OCI-LY1 (cell line): ENCODE data around the gene GABBR1.

Source experiments
- H2AFZ ChIP-seq: fragments of 200-600 bp; sonication (generic), shearing (Covaris generic); 2 replicates; pipeline ENCODE4 v1.6.0; 2014; ENCODE audit warnings: antibody characterized with exemption, mild to moderate bottlenecking, low read length
- H3F3A ChIP-seq: fragments of 200-600 bp; sonication (generic), shearing (Covaris generic); 2 replicates; pipeline ENCODE4 v1.6.0; 2014; ENCODE audit warnings: mild to moderate bottlenecking, antibody characterized with exemption, low read length, moderate library complexity; ENCODE audit not compliant: insufficient read depth
- H3K27ac ChIP-seq: fragments of 200-600 bp; sonication (generic); 2 replicates; pipeline ENCODE4 v1.5.1; 2014; ENCODE audit warnings: low read length, mixed run types, mild to moderate bottlenecking, low read depth; ENCODE audit not compliant: poor library complexity, severe bottlenecking
- H3K27me3 ChIP-seq: fragments of 200-600 bp; sonication (generic); 2 replicates; pipeline ENCODE4 v1.6.0; 2014; ENCODE audit warnings: antibody characterized with exemption, mild to moderate bottlenecking, low read length, moderate library complexity; ENCODE audit not compliant: insufficient read depth
- H3K36me3 ChIP-seq: fragments of 200-600 bp; sonication (generic); 2 replicates; pipeline ENCODE4 v1.6.1; 2014; ENCODE audit warnings: mild to moderate bottlenecking, antibody characterized with exemption, low read length, moderate library complexity, mixed read lengths; ENCODE audit not compliant: insufficient read depth
- H3K4me1 ChIP-seq: fragments of 200-600 bp; sonication (generic); 2 replicates; pipeline ENCODE4 v1.5.1; 2014; ENCODE audit warnings: mild to moderate bottlenecking, low read length, moderate library complexity; ENCODE audit not compliant: insufficient read depth, severe bottlenecking
- H3K4me2 ChIP-seq: fragments of 200-600 bp; sonication (generic), shearing (Covaris generic); 2 replicates; pipeline ENCODE4 v1.6.1; 2014; ENCODE audit warnings: low read length
- H3K4me3 ChIP-seq: fragments of 200-600 bp; sonication (generic); 2 replicates; pipeline ENCODE4 v1.5.1; 2014; ENCODE audit warnings: low read length, low read depth, mild to moderate bottlenecking, mixed read lengths; ENCODE audit not compliant: poor library complexity, severe bottlenecking
- H3K79me2 ChIP-seq: fragments of 200-600 bp; shearing (Covaris generic); 2 replicates; pipeline ENCODE4 v1.6.1; 2016; ENCODE audit warnings: mixed run types, low read length, mixed read lengths; ENCODE audit not compliant: insufficient read depth
- H3K9ac ChIP-seq: fragments of 200-600 bp; sonication (generic), shearing (Covaris generic); 2 replicates; pipeline ENCODE4 v1.6.1; 2014; ENCODE audit warnings: mild to moderate bottlenecking, low read length, mixed read lengths
- H3K9me2 ChIP-seq: fragments of 200-600 bp; sonication (generic), shearing (Covaris generic); 2 replicates; pipeline ENCODE4 v1.6.1; 2014; ENCODE audit warnings: low read depth, mild to moderate bottlenecking, low read length, mixed read lengths
- H3K9me3 ChIP-seq: fragments of 200-600 bp; shearing (Covaris generic); 2 replicates; pipeline ENCODE4 v1.6.1; 2014; ENCODE audit warnings: low read length, mixed read lengths
- H4K20me1 ChIP-seq: fragments of 200-600 bp; sonication (generic), shearing (Covaris generic); 2 replicates; pipeline ENCODE4 v1.6.0; 2016; ENCODE audit warnings: mild to moderate bottlenecking, low read length; ENCODE audit not compliant: insufficient read depth
- EZH2 ChIP-seq: fragments of 200-600 bp; sonication (generic), shearing (Covaris generic); IDR thresholded peaks from 2 replicates; pipeline ENCODE4 v1.8.0; 2017; ENCODE audit warnings: borderline replicate concordance, mixed run types, mild to moderate bottlenecking, antibody characterized with exemption, low read length, moderate library complexity, mixed read lengths
- TF ChIP-seq, protein P1 (sequence below): fragments of 200-600 bp; sonication (generic), shearing (Covaris generic); IDR thresholded peaks from 2 replicates; pipeline ENCODE4 v1.5.1; 2017; ENCODE audit warnings: mild to moderate bottlenecking, antibody characterized with exemption, low read length, moderate library complexity, mixed read lengths

The GABBR1 gene

DNA sequence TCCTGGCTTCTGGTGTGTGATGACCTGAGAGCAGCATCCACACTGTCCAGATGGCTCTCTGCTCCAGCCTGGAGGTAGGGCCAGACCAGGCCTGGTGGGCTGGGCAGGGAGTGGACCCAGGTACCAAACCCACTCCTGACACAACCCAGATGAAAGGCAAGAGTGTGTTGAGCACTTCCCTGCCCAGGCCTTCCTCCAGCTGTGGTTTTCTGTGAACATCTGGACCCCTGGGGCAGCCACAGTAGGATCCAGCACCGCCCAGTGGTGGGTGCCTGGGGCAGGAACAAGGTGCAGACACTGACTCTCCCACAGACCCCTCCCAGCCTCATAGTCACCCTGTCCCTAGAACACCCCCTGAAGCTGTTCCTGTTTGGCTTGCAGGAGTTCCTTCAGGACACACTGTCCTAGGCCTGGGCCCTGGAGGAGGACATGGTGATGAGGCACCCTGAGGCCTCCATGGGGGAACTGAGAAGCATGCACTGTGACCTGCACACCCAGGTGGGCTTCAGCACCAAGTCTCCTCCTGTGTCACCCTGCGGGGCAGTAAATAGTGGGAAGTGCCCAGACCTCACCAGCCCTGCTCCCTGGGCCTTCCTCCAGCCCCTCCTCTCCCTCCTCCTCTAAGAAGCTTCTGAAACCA, 102.2 kb downstream of the GABBR1 start:
- Histone ChIP-seq H3F3A (no peaks in the 10 kb centered on the region), H3K36me3 (no peaks in the 10 kb centered on the region), H3K9me2 (no peaks in the 10 kb centered on the region), H3K9me3 (no peaks in the 10 kb centered on the region), H3K79me2 (no peaks in the 10 kb centered on the region), H2AFZ (no peak overlapping the region), H3K9ac (no peak overlapping the region), H3K27ac (no peak overlapping the region), H3K4me1 (no peaks in the 10 kb centered on the region), H4K20me1 (no peaks in the 10 kb centered on the region), H3K4me3 (no peak overlapping the region), H3K27me3 (no peaks in the 10 kb centered on the region), H3K4me2 (no peak overlapping the region)
- TF ChIP-seq EZH2, result no peak
- TF ChIP-seq, protein P1, sequence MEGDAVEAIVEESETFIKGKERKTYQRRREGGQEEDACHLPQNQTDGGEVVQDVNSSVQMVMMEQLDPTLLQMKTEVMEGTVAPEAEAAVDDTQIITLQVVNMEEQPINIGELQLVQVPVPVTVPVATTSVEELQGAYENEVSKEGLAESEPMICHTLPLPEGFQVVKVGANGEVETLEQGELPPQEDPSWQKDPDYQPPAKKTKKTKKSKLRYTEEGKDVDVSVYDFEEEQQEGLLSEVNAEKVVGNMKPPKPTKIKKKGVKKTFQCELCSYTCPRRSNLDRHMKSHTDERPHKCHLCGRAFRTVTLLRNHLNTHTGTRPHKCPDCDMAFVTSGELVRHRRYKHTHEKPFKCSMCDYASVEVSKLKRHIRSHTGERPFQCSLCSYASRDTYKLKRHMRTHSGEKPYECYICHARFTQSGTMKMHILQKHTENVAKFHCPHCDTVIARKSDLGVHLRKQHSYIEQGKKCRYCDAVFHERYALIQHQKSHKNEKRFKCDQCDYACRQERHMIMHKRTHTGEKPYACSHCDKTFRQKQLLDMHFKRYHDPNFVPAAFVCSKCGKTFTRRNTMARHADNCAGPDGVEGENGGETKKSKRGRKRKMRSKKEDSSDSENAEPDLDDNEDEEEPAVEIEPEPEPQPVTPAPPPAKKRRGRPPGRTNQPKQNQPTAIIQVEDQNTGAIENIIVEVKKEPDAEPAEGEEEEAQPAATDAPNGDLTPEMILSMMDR, result no peak

- no peaks in the 10 kb centered on the region for H3K9me3 ChIP-seq
- H3K27ac ChIP-seq, result no peak overlapping the region
- no peak overlapping the region for H2AFZ ChIP-seq
- no peaks in the 10 kb centered on the region for H3K9me2 ChIP-seq
- H3K4me1 ChIP-seq, result no peaks in the 10 kb centered on the region
- no peaks in the 10 kb centered on the region for H4K20me1 ChIP-seq
- no peaks in the 10 kb centered on the region for H3K79me2 ChIP-seq
- TF ChIP-seq, protein P1, result no peak
- no peak for TF ChIP-seq EZH2
- H3F3A ChIP-seq, result no peaks in the 10 kb centered on the region
- H3K27me3 ChIP-seq, result no peaks in the 10 kb centered on the region
- H3K4me2 ChIP-seq, result no peak overlapping the region
- H3K4me3 ChIP-seq, result no peak overlapping the region
- H3K36me3 ChIP-seq, result no peaks in the 10 kb centered on the region
- no peak overlapping the region for H3K9ac ChIP-seq
Measured at GRCh38 chr6:29529956-29530355, 103.0 kb downstream of the GABBR1 start.

GRCh38 chr6:29528988-29529560, 103.9 kb downstream of the GABBR1 start:
- Histone ChIP-seq H3K36me3 (no peaks in the 10 kb centered on the region), H3K9me2 (no peaks in the 10 kb centered on the region), H3K27me3 (no peaks in the 10 kb centered on the region), H3K9ac (no peak overlapping the region), H3F3A (no peaks in the 10 kb centered on the region), H3K4me3 (no peak overlapping the region), H3K4me1 (no peaks in the 10 kb centered on the region), H3K4me2 (no peak overlapping the region), H2AFZ (no peak overlapping the region), H4K20me1 (no peaks in the 10 kb centered on the region), H3K79me2 (no peaks in the 10 kb centered on the region), H3K9me3 (no peaks in the 10 kb centered on the region), H3K27ac (no peak overlapping the region)
- TF ChIP-seq EZH2, result no peak
- TF ChIP-seq, protein P1, result no peak
